Measurements from ENCODE around the gene SAA1.
"Not testable (repeated sequence)": the region's sequence is repeated elsewhere in the genome, so short reads cannot be mapped to it uniquely, and the experiment has no call there.

Gene SAA1

DNA sequence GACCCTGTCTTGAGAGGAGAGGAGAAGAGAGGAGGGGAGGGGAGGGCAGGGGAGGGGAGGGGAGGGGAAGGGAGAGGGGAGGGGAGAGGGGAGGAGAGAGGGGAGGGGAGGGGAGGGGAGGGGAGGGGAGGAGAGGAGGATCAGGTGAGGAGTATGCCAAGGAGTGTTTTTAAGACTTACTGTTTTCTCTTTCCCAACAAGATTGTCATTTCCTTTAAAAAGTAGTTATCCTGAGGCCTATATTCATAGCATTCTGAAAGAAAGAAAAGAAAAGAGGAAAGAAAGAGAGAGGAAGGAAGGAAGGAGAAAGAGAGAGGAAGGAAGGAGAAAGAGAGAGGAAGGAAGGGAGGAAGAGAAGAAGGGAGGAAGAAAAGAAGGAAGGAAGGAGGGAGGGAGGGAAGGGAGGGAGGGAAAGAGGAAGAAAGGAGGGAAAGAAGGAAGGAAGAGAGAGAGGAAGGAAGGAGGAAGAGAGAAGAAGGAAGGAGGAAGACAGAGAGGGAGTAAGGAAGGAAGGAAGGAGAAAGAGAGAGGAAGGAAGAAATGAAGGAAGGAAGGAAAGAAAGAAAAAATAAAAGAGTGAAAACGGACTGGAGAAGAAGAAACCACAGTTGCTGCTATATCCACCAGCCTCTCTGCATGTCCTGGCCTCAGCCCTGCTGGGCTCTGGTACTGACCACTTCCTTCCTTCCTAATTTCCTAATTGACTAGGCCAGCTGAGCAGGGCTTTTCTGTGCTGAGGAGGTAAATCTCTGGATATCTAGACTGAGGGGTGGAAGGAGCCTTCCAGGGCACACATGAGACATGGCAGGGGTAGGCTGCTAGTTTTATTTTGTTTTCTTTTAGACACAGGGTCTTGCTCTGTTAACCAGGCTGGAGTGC is 1.1 kb upstream of the SAA1 start:
- Histone ChIP-seq H3K27ac (ENCODE audit: low read depth, low read length) (no peak overlapping the region), H2AFZ (ENCODE audit: low read depth, low read length, severe bottlenecking) (no peak overlapping the region), H3K9me3 (ENCODE audit: insufficient read depth, low read length) (no peaks in the 10 kb centered on the region), H3K36me3 (ENCODE audit: low read length) (no peaks in the 10 kb centered on the region), H3F3A (ENCODE audit: insufficient read depth) (no peaks in the 10 kb centered on the region), H3K27me3 (ENCODE audit: low read length) (no peaks in the 10 kb centered on the region), H3K9ac (ENCODE audit: low read length) (no peak overlapping the region), H3K4me3 (ENCODE audit: insufficient read depth, low read length, poor library complexity, severe bottlenecking) (no peak overlapping the region), H3K79me2 (ENCODE audit: insufficient read depth, low read length) (no peaks in the 10 kb centered on the region), H4K20me1 (ENCODE audit: low read depth, low read length) (no peaks in the 10 kb centered on the region), H3K9me2 (replicated peaks; ENCODE audit: insufficient read depth, low read length) (no peaks in the 10 kb centered on the region), H3K4me2 (ENCODE audit: low read depth, low read length, poor library complexity, severe bottlenecking) (no peak overlapping the region)
- no peak for TF ChIP-seq EZH2phosphoT487 (conservative IDR thresholded peaks at IDR 0.05; ENCODE audit: low read length)

DNA sequence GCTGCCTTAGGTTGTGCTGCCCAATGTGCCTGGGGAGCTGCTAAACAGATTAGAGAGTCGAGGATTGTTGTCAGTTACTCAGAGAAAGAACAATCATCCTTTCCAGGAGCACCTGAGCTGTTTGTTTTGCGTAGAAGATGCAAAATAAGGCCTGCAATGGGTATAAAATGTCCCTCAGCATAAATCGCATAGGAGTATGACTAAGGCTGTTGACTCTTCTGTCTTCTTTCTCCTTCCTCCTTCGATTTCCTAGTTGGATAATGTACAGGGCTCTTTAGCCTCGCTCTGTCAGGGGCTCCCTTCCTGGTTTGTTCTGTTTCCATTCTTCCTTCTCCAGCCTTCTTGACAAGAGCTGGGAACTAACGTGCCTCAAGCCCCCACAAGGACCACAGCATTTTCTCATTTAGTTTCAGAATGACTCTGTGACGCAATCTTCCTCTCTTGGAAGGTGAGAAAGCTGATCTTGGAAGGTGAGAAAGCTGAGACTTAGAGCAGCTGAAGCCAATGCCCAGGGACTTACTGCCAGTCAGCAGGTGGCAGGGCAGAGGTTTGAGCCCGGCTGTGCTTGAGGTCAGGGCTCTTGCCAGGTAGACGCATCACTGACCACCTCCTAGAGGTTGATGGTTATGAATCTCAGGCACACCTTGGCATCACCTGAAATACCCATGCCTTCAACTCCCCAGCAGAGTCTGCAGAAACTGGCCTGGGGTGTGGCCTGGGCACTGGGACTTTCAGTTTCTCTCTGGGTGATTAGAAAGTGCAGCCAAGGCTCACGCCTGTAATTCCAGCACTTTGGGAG is 1.5 kb downstream of the SAA1 start:
- H2AFZ ChIP-seq (ENCODE audit: low read depth, low read length, severe bottlenecking); H3K9me3 ChIP-seq (ENCODE audit: insufficient read depth, low read length); H3K4me3 ChIP-seq (ENCODE audit: insufficient read depth, low read length, poor library complexity, severe bottlenecking); H3K79me2 ChIP-seq (ENCODE audit: insufficient read depth, low read length); H4K20me1 ChIP-seq (ENCODE audit: low read depth, low read length); H3K27me3 ChIP-seq (ENCODE audit: low read length); H3K4me2 ChIP-seq (ENCODE audit: low read depth, low read length, poor library complexity, severe bottlenecking); H3K27ac ChIP-seq (ENCODE audit: low read depth, low read length); H3K9ac ChIP-seq (ENCODE audit: low read length); H3F3A ChIP-seq (ENCODE audit: insufficient read depth); H3K36me3 ChIP-seq (ENCODE audit: low read length); H3K9me2 ChIP-seq (replicated peaks; ENCODE audit: insufficient read depth, low read length): not testable (repeated sequence)

DNA sequence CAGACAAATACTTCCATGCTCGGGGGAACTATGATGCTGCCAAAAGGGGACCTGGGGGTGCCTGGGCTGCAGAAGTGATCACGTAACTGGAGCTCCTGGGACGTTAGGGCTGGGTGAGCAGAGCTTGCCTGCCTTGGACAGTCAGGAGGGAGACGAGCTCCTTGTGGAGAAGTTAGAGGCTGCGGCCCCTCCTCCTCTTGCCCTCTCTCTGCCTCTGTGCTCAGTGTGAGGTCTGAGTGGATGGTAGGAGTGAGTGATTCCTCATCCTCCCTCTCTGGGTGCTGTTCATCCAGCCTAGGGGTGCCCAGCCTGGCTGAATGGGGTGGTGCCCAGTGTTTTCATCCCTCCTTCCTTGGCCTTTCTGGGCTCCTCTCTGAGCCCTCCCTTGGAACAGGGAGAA is 3.2 kb downstream of the SAA1 start:
- not testable (repeated sequence) for H2AFZ ChIP-seq (ENCODE audit: low read depth, low read length, severe bottlenecking); H3K27ac ChIP-seq (ENCODE audit: low read depth, low read length); H3K9me2 ChIP-seq (replicated peaks; ENCODE audit: insufficient read depth, low read length); H3K4me3 ChIP-seq (ENCODE audit: insufficient read depth, low read length, poor library complexity, severe bottlenecking); H3K4me2 ChIP-seq (ENCODE audit: low read depth, low read length, poor library complexity, severe bottlenecking); H3K9me3 ChIP-seq (ENCODE audit: insufficient read depth, low read length); H3K79me2 ChIP-seq (ENCODE audit: insufficient read depth, low read length); H3K9ac ChIP-seq (ENCODE audit: low read length); H3K27me3 ChIP-seq (ENCODE audit: low read length); H3F3A ChIP-seq (ENCODE audit: insufficient read depth); H3K36me3 ChIP-seq (ENCODE audit: low read length); H4K20me1 ChIP-seq (ENCODE audit: low read depth, low read length)

DNA sequence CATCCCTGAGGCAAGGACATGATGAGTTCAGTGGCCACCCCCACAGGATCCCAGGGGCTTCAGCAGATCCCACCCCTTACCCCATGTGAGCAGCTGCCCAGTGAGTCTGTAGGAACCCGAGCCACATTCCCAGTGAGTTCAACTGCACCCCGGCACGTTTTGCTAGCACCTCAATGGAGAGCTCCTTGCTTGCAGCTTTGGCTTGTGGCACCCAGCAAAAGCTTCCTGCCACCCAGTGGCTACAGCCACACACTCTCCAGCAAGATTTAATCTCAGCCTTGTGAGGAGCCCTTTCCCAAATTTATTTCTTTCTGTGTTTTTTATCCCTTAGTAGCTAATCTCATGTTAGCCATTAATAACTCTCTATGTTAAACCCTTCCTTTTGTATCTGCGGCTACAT is 4.0 kb downstream of the SAA1 start:
- Histone ChIP-seq H3K79me2 (ENCODE audit: insufficient read depth, low read length) (no peaks in the 10 kb centered on the region), H3K4me2 (ENCODE audit: low read depth, low read length, poor library complexity, severe bottlenecking) (no peak overlapping the region), H3K9me2 (replicated peaks; ENCODE audit: insufficient read depth, low read length) (no peaks in the 10 kb centered on the region), H3K9ac (ENCODE audit: low read length) (no peak overlapping the region), H3K9me3 (ENCODE audit: insufficient read depth, low read length) (no peaks in the 10 kb centered on the region), H3K4me3 (ENCODE audit: insufficient read depth, low read length, poor library complexity, severe bottlenecking) (no peak overlapping the region), H2AFZ (ENCODE audit: low read depth, low read length, severe bottlenecking) (no peak overlapping the region), H3K36me3 (ENCODE audit: low read length) (no peaks in the 10 kb centered on the region), H3K27ac (ENCODE audit: low read depth, low read length) (no peak overlapping the region), H3K27me3 (ENCODE audit: low read length) (no peaks in the 10 kb centered on the region), H4K20me1 (ENCODE audit: low read depth, low read length) (no peaks in the 10 kb centered on the region), H3F3A (ENCODE audit: insufficient read depth) (no peaks in the 10 kb centered on the region)
- TF ChIP-seq EZH2phosphoT487 (conservative IDR thresholded peaks at IDR 0.05; ENCODE audit: low read length) = no peak
- TF ChIP-seq, protein P1, sequence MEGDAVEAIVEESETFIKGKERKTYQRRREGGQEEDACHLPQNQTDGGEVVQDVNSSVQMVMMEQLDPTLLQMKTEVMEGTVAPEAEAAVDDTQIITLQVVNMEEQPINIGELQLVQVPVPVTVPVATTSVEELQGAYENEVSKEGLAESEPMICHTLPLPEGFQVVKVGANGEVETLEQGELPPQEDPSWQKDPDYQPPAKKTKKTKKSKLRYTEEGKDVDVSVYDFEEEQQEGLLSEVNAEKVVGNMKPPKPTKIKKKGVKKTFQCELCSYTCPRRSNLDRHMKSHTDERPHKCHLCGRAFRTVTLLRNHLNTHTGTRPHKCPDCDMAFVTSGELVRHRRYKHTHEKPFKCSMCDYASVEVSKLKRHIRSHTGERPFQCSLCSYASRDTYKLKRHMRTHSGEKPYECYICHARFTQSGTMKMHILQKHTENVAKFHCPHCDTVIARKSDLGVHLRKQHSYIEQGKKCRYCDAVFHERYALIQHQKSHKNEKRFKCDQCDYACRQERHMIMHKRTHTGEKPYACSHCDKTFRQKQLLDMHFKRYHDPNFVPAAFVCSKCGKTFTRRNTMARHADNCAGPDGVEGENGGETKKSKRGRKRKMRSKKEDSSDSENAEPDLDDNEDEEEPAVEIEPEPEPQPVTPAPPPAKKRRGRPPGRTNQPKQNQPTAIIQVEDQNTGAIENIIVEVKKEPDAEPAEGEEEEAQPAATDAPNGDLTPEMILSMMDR (IDR thresholded peaks at IDR 0.05; ENCODE audit: insufficient read depth, low read length, poor library complexity, severe bottlenecking) = no peak
